Measurements from ENCODE around the gene NSMF.

Gene NSMF

DNA sequence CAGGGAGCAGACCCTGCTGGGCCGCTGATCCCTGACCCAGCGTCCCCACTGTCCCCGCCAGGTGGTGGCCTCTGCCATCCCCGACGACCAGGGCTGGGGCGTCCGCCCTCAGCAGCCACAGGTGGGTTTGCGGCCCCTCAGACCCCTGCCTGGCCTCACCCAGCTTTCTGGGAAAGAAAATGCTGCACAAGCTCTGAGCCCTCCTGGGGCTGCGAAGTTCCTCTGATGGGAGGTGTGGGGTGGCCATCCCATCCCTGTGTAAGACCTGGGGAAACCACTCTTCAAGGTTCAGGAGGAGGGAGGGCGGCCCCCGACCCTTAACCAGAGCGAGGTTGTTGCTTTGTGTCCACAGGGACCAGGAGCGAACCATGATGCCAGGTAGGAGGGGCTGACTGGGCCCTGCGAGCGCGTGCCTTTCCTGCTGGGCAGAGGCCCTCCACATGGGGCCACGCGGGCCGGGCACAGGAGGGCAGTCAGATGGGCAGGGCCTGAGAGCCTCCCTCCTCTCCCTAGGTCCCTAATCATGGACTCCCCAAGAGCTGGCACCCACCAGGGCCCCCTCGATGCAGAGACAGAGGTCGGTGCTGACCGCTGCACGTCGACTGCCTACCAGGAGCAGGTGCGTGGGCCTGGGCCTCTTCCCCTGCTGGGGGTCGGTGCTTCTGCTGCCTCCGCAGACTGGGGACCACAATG, 28.3 kb downstream of the NSMF start:
- DNase-seq (ENCODE audit: low read depth in 1 of 2, low spot score in 1 of 2): no peak
- in situ Hi-C loops (cut with HindIII; ENCODE audit: low pct_unique_long_range_greater_than_20kb, low sequenced_read_pairs): no loop called here
- no peak for TF ChIP-seq JUND (IDR thresholded peaks at IDR 0.05; ENCODE audit: low read depth)

GRCh38 chr9:137429974-137430722, 29.0 kb downstream of the NSMF start:
- TF ChIP-seq JUND (IDR thresholded peaks at IDR 0.05; ENCODE audit: low read depth): no peak
- DNase-seq (ENCODE audit: low read depth in 1 of 2, low spot score in 1 of 2): peak; percentile 58 to 66
- in situ Hi-C loops (cut with HindIII; ENCODE audit: low pct_unique_long_range_greater_than_20kb, low sequenced_read_pairs): no loop called here

- in situ Hi-C loops (cut with HindIII; ENCODE audit: low pct_unique_long_range_greater_than_20kb, low sequenced_read_pairs): no loop called here
- TF ChIP-seq JUND (IDR thresholded peaks at IDR 0.05; ENCODE audit: low read depth): no peak
- DNase-seq (ENCODE audit: low read depth in 1 of 2, low spot score in 1 of 2): no peak
Observed at GRCh38 chr9:137429546-137429890, 29.6 kb downstream of the NSMF start.

DNA sequence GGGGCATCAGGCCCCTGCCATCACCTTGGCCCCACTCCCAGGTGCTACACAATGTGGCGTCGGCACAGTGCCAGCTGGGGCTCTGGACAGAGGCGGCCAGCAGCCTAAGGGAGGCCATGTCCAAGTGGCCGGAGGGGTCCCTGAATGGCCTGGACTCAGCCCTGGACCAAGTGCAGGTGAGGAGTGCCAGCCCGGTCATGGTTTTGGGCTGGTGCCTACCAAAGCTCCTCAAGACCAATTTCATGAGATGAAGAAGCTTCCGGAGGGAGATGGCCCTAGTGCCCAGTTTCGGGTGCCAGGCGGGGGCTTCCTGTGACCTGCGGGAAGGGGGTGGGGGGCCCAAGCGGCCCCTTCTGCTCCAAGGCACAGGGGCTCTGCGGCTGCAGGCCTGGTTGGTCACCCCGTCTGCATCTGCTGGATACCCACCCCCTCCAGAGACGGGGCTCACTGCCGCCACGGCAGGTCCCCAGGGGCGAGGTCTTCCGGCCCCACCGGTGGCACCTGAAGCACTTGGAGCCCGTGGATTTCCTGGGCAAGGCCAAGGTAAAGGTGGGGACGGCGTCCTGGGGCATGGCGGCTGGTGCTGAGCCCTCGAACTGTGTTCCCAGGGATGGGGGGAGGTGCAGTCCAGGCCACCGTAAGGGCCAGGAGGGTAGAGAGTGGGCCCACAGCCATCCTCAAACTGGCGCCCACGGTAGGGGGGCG, 30.1 kb downstream of the NSMF start:
- no peak for DNase-seq (ENCODE audit: low read depth in 1 of 2, low spot score in 1 of 2)
- in situ Hi-C loops (cut with HindIII; ENCODE audit: low pct_unique_long_range_greater_than_20kb, low sequenced_read_pairs): no loop called here
- no peak for TF ChIP-seq JUND (IDR thresholded peaks at IDR 0.05; ENCODE audit: low read depth)

GRCh38 chr9:137428311-137428630, 30.9 kb downstream of the NSMF start:
- TF ChIP-seq JUND (IDR thresholded peaks at IDR 0.05; ENCODE audit: low read depth): no peak
- in situ Hi-C loops (cut with HindIII; ENCODE audit: low pct_unique_long_range_greater_than_20kb, low sequenced_read_pairs): no loop called here
- DNase-seq (ENCODE audit: low read depth in 1 of 2, low spot score in 1 of 2): no peak

DNA sequence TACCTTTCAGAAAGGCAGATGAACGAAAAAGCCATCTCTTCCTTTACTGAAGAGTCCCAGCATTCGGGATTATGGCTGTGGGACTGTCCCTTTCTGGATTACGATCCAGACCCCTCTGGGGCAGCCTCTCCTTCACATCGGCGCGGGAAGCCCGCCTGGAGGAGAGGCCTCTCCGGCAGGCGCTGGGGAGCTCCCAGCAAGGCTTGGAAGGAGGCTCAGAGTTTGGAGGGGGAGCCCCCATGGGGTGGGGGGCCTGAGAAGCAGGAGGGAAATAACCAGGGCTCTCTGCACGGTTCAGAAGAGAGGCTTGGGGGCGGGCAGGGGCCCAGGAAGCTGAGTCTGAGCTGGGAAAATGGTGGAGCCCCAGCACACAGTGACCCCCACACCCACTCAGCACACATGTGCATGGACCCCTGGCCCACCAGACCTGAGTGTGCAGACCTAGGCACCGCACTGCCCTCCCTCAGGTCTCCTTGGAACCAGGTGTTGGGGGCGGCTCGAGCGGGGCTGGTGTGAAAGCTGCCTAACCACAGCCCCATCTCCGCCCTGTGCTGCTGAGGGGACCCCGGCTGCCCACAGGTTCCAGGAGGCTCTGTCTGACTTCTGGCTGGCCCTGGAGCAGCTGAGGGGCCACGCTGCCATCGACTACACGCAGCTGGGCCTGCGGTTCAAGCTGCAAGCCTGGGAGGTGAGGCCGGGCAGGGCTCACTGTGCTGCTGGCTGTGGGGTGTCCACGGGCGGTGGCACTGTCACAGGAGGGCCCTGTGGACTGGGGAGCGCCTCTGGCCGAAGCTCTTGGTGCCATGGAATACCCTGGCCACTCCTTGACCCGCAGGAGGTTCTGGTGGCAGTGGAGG, 31.5 kb downstream of the NSMF start:
- TF ChIP-seq JUND (IDR thresholded peaks at IDR 0.05; ENCODE audit: low read depth): no peak
- in situ Hi-C loops (cut with HindIII; ENCODE audit: low pct_unique_long_range_greater_than_20kb, low sequenced_read_pairs): no loop called here
- DNase-seq (ENCODE audit: low read depth in 1 of 2, low spot score in 1 of 2): no peak

- DNase-seq (ENCODE audit: low read depth in 1 of 2, low spot score in 1 of 2): no peak
- no peak for TF ChIP-seq JUND (IDR thresholded peaks at IDR 0.05; ENCODE audit: low read depth)
- in situ Hi-C loops (cut with HindIII; ENCODE audit: low pct_unique_long_range_greater_than_20kb, low sequenced_read_pairs): no loop called here
Observed at GRCh38 chr9:137426018-137426681, 33.0 kb downstream of the NSMF start.

- TF ChIP-seq JUND (IDR thresholded peaks at IDR 0.05; ENCODE audit: low read depth): no peak
- peak; percentile 43 to 56 for DNase-seq (ENCODE audit: low read depth in 1 of 2, low spot score in 1 of 2)
- in situ Hi-C loops (cut with HindIII; ENCODE audit: low pct_unique_long_range_greater_than_20kb, low sequenced_read_pairs): no loop called here
Observed at GRCh38 chr9:137423514-137424291, 35.4 kb downstream of the NSMF start.

- in situ Hi-C loops (cut with HindIII; ENCODE audit: low pct_unique_long_range_greater_than_20kb, low sequenced_read_pairs): no loop called here
- TF ChIP-seq JUND (IDR thresholded peaks at IDR 0.05; ENCODE audit: low read depth): no peak
- DNase-seq (ENCODE audit: low read depth in 1 of 2, low spot score in 1 of 2): peak; percentile 87 to 98
Observed at GRCh38 chr9:137422604-137423513, 36.3 kb downstream of the NSMF start, which contains the start of the genes EXD3 and NOXA1. Gene EXD3, minus strand, starts transcription at chr9:137423162. Its CDS starts 27,805 bp downstream, at chr9:137395357. Gene NOXA1, plus strand, starts transcription at chr9:137423393. Its CDS starts 137 bp downstream, at chr9:137423530.

DNA sequence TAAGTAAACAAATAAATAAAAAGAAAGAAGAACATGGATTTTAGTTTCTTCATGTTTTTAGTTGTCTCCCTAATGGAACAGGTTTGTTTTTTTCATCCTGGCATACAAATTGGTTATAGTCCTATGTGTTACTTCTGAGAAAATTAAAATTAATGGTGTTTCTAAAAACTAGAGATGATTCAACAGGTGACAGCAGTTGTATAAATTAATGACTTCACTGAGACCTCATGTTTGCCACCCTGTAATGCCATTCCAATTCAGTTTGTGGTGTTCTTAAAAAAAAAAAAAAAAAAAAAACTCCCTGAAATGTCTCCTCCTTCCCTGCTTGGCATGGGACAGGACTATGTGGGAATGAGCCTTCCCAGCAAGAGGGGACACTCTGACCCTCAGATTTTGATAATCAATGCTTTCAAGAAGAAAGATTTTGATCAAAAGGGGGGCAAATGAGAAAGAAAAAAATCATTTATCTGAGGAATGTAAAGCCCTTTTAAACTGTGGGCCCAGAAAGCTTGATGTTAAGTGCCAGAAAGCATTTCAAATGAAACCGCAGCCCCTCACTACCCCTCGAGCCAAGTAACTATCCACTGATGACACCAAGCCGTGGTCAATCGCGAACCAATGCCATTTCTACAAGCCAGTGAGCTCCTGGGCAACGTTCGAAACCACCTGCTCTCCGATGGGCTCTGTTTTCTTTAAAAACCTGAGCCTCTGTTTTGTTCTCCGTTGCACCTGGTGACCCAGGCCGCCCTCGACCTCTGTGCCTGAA, 37.1 kb downstream of the NSMF start:
- no peak for TF ChIP-seq JUND (IDR thresholded peaks at IDR 0.05; ENCODE audit: low read depth)
- DNase-seq (ENCODE audit: low read depth in 1 of 2, low spot score in 1 of 2): no peak

More for the DNA sequence above, 37.1 kb downstream of the NSMF start:
- in situ Hi-C loops (cut with HindIII; ENCODE audit: low pct_unique_long_range_greater_than_20kb, low sequenced_read_pairs): no loop called here

Measured in T47D (cell line).